ENCODE results near the gene SLC43A2.

The SLC43A2 gene

DNA sequence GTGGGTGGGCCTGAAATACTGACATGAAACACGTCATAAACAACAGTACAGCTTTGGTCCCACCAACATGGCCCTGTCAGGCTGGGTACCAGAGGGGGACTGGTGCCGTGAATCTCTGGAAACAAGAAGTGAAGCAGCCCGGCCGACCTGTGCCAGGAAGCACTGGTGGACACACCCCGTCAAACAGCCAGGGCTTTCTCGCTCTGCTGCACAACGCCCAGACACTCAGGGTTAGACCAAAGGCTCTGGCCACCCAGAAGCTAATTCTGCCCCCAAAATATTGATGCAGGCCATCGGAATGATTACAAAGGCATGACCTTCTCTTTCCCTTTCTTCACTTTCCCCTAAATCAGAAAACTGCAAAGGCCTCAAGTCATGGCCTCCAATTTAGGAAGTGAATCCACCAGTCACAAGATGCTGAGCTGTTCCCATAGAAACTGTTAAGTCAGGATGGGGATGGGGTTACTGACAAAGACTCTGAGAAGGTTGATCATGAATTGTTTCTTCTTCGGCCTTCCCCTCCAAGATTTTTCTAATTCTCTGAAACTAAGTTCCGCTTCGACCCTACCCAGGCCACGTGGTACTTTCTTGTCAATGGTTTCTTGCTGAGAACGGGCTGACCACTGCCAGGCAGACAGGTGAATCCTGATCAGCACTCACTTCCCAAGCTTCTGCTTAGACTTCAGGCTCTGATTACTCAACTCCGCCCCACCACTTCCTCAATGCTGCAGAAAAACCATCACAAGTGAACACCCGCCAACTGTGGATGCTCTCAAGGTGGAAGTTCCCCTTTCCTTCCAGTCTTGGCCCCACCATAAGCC lies 72.8 kb downstream of the SLC43A2 start:
- Histone ChIP-seq H3K27ac (peak overlapping the region; percentile 84), H3K4me1 (ENCODE audit: control insufficient read depth in 1 of 2, insufficient read depth in 1 of 2, low read depth in 1 of 2, low read length in 1 of 2) (peaks cover 50 to 54% of the 10 kb centered on the region in 2 experiments), H3K9me3 (no peaks in the 10 kb centered on the region), H3K27me3 (peaks cover 3% of the 10 kb centered on the region), H3K36me3 (peaks cover 36% of the 10 kb centered on the region), H3K4me3 (ENCODE audit: low read depth in 1 of 2, low read length in 1 of 2) (peak overlapping the region; percentile 9 to 29)
- TF ChIP-seq CTCF (IDR thresholded peaks at IDR 0.05): no peak

DNA sequence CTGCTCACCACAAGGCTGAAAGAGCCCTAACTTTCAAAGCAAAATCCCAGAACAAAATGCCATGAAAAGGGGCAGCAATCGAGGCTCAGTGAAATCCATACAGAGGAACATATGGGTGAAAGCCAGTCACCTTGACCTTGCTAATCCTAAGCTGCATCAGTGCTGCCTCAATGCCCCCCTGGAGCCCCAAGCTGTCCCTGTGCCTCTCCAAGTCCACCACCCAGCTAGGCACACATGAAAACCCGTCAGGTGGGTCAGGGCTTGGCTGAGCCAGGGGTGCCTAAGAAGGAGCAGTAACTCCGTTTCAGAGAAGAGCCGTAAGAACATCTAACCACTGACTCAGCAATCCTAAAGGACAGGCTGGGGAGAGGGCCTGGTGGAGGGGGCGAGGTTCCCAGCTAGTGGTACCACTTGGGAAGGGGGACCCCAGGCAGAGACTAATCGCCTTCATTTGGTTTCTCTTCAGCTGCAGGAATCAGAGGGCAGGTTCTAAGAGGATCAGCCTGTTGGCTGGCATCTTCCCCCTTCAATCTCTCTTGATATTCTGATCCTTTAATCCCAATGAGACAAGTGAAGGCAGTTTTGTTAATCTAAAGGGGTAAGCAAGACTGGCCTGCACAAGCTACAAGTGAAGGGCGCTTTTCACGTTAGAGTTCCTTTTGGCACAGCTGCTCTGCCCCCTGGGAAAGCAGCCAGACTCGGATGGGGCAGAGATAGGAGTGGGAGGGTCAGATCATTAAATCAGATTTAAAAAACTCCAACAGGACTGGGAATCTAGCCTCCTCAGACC lies 73.7 kb downstream of the SLC43A2 start:
- H3K36me3 ChIP-seq: peaks cover 45% of the 10 kb centered on the region
- H3K9me3 ChIP-seq: no peaks in the 10 kb centered on the region
- no peak for TF ChIP-seq CTCF (IDR thresholded peaks at IDR 0.05)
- peaks cover 41 to 46% of the 10 kb centered on the region in 2 experiments for H3K4me1 ChIP-seq (ENCODE audit: control insufficient read depth in 1 of 2, insufficient read depth in 1 of 2, low read depth in 1 of 2, low read length in 1 of 2)
- no peaks in the 10 kb centered on the region for H3K27me3 ChIP-seq
- H3K4me3 ChIP-seq (ENCODE audit: low read depth in 1 of 2, low read length in 1 of 2): peak overlapping the region in 1 of 2 experiments; percentile 9
- H3K27ac ChIP-seq: peak overlapping the region; percentile 84

- H3K9me3 ChIP-seq: no peaks in the 10 kb centered on the region
- peaks cover 58% of the 10 kb centered on the region for H3K36me3 ChIP-seq
- H3K4me1 ChIP-seq (ENCODE audit: control insufficient read depth in 1 of 2, insufficient read depth in 1 of 2, low read depth in 1 of 2, low read length in 1 of 2): peaks cover 41 to 46% of the 10 kb centered on the region in 2 experiments
- no peaks in the 10 kb centered on the region for H3K27me3 ChIP-seq
- H3K27ac ChIP-seq: peak overlapping the region; percentile 84
- H3K4me3 ChIP-seq (ENCODE audit: low read depth in 1 of 2, low read length in 1 of 2): no peak overlapping the region
- no peak for TF ChIP-seq CTCF (IDR thresholded peaks at IDR 0.05)
Observed at GRCh38 chr17:1553354-1554266, 75.0 kb downstream of the SLC43A2 start.

DNA sequence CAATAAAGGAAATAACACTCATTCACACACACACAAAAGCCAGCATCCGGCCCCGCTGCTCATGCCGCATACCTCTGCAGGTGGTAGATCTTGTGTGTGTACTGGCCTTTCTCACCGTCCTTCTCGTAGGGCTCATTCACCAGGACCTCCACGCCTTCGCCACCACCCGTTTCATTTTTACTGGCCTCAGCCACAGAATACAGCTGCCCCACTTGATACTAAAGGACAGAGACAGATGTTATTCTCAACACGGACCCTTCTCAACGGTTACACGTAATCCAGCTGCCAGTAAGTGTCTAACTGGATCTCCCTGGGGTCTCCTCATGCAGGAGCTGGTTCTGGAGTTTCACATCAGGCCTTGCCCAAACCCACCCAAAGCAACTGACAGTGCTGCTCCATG lies 75.7 kb downstream of the SLC43A2 start:
- peaks cover 41 to 46% of the 10 kb centered on the region in 2 experiments for H3K4me1 ChIP-seq (ENCODE audit: control insufficient read depth in 1 of 2, insufficient read depth in 1 of 2, low read depth in 1 of 2, low read length in 1 of 2)
- peaks cover 65% of the 10 kb centered on the region for H3K36me3 ChIP-seq
- H3K27ac ChIP-seq: peak overlapping the region; percentile 84
- no peak for TF ChIP-seq CTCF (IDR thresholded peaks at IDR 0.05)
- H3K4me3 ChIP-seq (ENCODE audit: low read depth in 1 of 2, low read length in 1 of 2): no peak overlapping the region
- H3K27me3 ChIP-seq: no peaks in the 10 kb centered on the region
- H3K9me3 ChIP-seq: no peaks in the 10 kb centered on the region

DNA sequence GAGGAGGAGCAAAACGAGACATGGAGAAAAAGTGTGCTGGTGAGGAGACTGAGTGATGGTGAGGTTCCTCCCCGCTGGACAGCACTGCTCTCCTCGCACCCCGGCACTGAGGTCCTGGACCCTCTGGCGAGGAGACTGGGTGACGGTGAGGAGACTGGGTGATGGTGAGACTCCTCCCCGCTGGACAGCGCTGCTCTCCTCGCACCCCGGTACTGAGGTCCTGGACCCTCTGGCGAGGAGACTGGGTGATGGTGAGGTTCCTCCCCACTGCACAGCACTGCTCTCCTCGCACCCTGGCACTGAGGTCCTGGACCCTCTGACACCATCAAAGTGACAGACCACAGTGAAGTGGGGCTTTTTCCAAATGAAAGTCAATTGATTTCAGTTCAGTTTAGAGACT lies 76.9 kb downstream of the SLC43A2 start:
- H3K4me1 ChIP-seq (ENCODE audit: control insufficient read depth in 1 of 2, insufficient read depth in 1 of 2, low read depth in 1 of 2, low read length in 1 of 2): peaks cover 34 to 36% of the 10 kb centered on the region in 2 experiments
- no peak for TF ChIP-seq CTCF (IDR thresholded peaks at IDR 0.05)
- H3K27ac ChIP-seq: no peak overlapping the region
- no peak overlapping the region for H3K4me3 ChIP-seq (ENCODE audit: low read depth in 1 of 2, low read length in 1 of 2)
- no peaks in the 10 kb centered on the region for H3K9me3 ChIP-seq
- H3K27me3 ChIP-seq: no peaks in the 10 kb centered on the region
- peaks cover 77% of the 10 kb centered on the region for H3K36me3 ChIP-seq
